HUES6 (cell line): ENCODE data around the gene UMODL1.

Experiments used
- H3K27ac ChIP-seq: 2 replicates; pipeline ENCODE4 v1.7.0; 2013; ENCODE audit warnings: low read depth, mild to moderate bottlenecking, low read length, inconsistent platforms
- H3K27me3 ChIP-seq: 2 replicates; pipeline ENCODE4 v1.6.1; 2013; ENCODE audit warnings: low read length; ENCODE audit not compliant: control insufficient read depth, insufficient read depth
- H3K36me3 ChIP-seq: 2 replicates; pipeline ENCODE4 v1.6.1; 2013; ENCODE audit warnings: low read length; ENCODE audit not compliant: control insufficient read depth, insufficient read depth
- H3K4me1 ChIP-seq: 2 replicates; pipeline ENCODE4 v1.6.1; 2013; ENCODE audit warnings: low read length; ENCODE audit not compliant: control insufficient read depth, insufficient read depth
- H3K4me3 ChIP-seq: 2 replicates; pipeline ENCODE4 v1.5.1; 2013; ENCODE audit warnings: low read depth, low read length
- H3K9ac ChIP-seq: one replicate; pipeline ENCODE4 v1.6.1; 2013; ENCODE audit warnings: mild to moderate bottlenecking, low read length
- H3K9me3 ChIP-seq: 2 replicates; pipeline ENCODE4 v1.6.1; 2013; ENCODE audit warnings: low read depth, low read length; ENCODE audit not compliant: control insufficient read depth, insufficient read depth

Gene UMODL1

GRCh38 chr21:42123219-42123908, 52.2 kb downstream of the UMODL1 start:
- peaks cover 41% of the 10 kb centered on the region for H3K4me1 ChIP-seq
- H3K9me3 ChIP-seq: no peaks in the 10 kb centered on the region
- no peaks in the 10 kb centered on the region for H3K36me3 ChIP-seq
- H3K9ac ChIP-seq: no peak overlapping the region
- no peak overlapping the region for H3K4me3 ChIP-seq
- H3K27ac ChIP-seq: no peak overlapping the region
- peaks cover 8% of the 10 kb centered on the region; the same call in 1 of the 2 replicates for H3K27me3 ChIP-seq

DNA sequence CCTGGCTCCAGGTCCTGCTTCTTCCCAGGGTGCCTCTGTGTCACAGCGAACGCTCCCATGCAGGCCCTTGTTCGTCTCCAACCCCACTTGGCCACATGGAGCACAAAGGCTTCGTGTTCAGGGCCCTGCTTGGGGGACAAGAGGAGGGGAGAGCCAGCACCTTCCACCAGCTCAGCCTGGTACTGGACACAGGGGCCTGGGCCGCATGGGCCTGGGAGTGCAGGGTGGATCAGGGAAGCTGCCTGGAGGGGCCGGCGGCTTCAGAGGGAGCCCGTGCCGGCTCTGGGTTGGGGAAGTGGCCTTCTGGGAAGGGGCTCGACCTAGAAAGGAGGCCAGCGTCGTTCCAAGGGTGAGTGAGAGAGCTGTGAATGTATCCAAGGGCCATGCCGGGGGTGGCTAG, 53.0 kb downstream of the UMODL1 start:
- Histone ChIP-seq H3K27ac (no peak overlapping the region), H3K4me3 (no peak overlapping the region), H3K9me3 (no peaks in the 10 kb centered on the region), H3K4me1 (peaks cover 39% of the 10 kb centered on the region), H3K27me3 (peaks cover 3% of the 10 kb centered on the region; the same call in 1 of the 2 replicates), H3K9ac (no peak overlapping the region), H3K36me3 (no peaks in the 10 kb centered on the region)

- H3K9ac ChIP-seq: no peak overlapping the region
- H3K27ac ChIP-seq: no peak overlapping the region
- no peaks in the 10 kb centered on the region for H3K27me3 ChIP-seq
- H3K4me1 ChIP-seq: peaks cover 34% of the 10 kb centered on the region
- H3K36me3 ChIP-seq: no peaks in the 10 kb centered on the region
- H3K4me3 ChIP-seq: no peak overlapping the region
- H3K9me3 ChIP-seq: no peaks in the 10 kb centered on the region
These were observed 53.9 kb downstream of the UMODL1 start for GRCh38 chr21:42124826-42125570.

DNA sequence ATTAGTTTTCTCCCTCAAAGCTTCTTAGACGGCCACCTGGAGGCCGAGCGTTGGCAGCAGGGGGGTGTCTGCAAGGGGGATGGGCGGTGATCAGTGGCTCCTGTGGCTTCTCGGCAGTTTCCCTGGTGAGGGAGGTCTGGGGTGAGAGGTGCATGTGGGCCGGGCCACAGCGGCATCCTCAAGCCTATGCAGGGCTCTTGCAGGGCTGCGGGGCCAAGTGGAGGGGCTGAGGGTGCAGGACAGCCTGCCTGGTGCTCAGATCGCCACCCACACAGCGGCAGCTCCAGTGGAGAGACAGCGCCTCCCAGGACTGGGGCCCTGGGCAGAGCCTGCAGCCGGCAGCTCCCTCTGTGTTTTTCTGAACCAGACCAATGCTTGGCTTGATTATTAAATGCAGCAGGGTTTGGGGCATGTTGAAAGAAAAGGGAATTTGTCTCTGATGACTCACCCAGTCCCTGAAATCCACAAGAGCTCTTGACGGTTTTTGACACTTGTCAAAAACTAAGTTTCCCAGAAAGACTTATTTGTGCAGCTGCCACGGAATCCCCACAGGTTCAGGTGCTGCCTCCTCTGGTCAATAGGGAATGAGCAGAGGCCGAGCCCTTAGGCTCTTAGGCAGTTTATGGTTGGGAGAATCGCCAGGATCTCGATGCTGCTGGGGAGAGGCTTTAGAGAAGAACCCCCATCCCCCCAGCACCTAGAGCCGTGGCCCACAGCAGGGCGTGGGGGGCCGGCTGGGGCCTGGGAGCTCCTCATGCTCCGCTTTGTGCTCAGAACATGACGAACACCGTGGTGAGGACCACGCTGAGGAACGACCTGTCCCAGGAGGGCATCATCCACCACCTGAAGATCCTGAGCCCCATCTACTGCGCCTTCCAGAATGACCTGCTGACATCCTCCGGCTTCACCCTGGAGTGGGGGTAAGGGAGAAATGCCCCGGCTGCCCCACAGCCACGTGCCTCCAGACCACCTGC, 54.7 kb downstream of the UMODL1 start:
- Histone ChIP-seq H3K27me3 (no peaks in the 10 kb centered on the region), H3K4me3 (no peak overlapping the region), H3K27ac (no peak overlapping the region), H3K36me3 (no peaks in the 10 kb centered on the region), H3K4me1 (peaks cover 25% of the 10 kb centered on the region), H3K9me3 (no peaks in the 10 kb centered on the region), H3K9ac (no peak overlapping the region)

DNA sequence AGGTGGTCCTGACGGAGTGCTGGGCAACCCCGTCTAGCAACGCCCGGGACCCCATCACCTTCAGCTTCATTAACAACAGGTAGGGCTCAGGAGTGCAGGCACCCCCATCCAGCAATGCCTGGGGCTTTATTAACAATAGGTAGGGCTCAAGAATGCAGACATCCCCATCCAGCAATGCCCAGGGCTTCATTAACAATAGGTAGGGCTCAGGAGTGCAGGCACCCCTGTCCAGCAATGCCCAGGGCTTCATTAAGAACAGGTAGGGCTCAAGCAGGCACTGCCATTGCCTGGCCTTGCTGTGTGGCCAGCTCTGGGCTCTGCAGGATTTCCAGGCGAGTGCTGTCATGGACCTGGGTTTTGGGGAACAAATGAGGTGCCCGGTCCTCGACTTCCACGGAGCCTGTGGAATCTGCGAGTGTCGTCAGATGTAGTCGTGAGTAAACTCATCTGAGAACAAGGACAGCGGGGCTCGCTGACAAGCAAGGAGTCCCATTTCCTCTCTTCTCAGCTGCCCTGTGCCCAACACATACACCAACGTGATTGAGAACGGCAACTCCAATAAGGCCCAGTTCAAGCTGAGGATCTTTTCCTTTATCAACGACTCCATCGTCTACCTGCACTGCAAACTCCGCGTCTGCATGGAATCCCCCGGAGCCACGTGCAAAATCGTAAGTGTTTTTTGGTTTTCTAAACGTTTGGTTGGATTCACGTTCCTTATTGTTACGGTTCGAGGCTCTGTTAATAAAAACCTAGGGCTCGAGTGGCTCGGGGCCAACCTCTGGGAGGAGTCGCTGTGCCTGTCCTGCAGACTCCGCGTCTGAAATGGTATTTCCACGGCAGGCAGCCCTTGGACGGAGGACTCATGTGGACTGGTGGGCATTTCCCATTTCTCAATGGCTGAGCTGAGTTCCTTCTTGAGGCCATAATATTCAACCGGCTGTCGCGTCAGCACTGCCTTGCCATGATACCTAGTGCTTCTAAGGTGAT, 56.3 kb downstream of the UMODL1 start:
- Histone ChIP-seq H3K9me3 (no peaks in the 10 kb centered on the region), H3K36me3 (no peaks in the 10 kb centered on the region), H3K27ac (no peak overlapping the region), H3K27me3 (no peaks in the 10 kb centered on the region), H3K4me1 (peaks cover 13% of the 10 kb centered on the region; the same call in 1 of the 2 replicates), H3K9ac (no peak overlapping the region), H3K4me3 (no peak overlapping the region)

DNA sequence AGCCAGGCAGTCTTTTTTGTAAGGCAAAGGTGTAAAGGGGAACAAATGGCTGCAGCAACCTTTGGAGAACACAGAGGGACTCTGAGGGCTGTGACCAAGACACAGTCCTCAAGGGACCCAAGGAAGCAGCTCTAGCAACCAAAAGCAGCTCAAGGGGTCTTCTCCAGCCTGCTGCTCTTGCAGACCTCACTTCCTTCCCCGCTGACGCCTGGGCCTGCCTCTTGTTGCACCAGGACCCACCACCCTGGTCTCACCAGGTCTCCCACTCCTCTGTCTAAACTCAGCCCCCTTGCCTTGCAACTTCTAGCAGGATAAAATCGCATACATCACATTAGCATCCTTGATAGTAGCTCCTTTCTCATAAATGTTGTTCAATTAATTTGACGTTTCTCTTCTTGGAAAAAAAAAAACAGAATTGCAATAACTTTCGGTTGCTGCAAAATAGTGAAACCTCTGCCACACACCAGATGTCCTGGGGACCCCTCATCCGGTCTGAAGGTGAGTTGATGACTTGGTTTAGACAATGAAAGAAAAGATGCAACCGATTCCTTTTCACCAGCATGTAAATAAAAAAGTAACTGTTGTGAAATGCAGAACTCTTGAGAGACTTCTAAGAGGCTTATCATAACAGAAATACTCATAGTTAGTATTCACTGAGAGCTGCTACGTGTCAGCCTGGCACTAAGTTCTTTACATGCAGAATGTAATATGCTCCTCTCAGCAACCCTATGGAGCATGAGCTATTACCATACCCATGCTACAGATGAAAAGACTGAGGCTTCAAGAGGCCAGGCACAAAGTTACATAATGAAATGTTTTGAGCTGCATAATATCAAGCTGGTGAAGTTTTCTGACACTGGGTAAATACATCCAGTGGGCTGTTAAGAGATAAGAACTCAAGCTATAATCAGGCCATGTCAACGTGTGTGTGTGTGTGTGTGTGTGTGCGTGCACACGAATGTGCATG, 58.5 kb downstream of the UMODL1 start:
- Histone ChIP-seq H3K4me3 (no peak overlapping the region), H3K4me1 (peaks cover 6% of the 10 kb centered on the region; the same call in 1 of the 2 replicates), H3K36me3 (no peaks in the 10 kb centered on the region), H3K9me3 (no peaks in the 10 kb centered on the region), H3K27me3 (no peaks in the 10 kb centered on the region), H3K9ac (peak overlapping the region; percentile 35), H3K27ac (no peak overlapping the region)

- no peak overlapping the region for H3K27ac ChIP-seq
- no peaks in the 10 kb centered on the region for H3K36me3 ChIP-seq
- H3K9ac ChIP-seq: no peak overlapping the region
- H3K27me3 ChIP-seq: no peaks in the 10 kb centered on the region
- no peaks in the 10 kb centered on the region for H3K9me3 ChIP-seq
- peaks cover 2% of the 10 kb centered on the region; the same call in 1 of the 2 replicates for H3K4me1 ChIP-seq
- no peak overlapping the region for H3K4me3 ChIP-seq
These were observed 59.3 kb downstream of the UMODL1 start for GRCh38 chr21:42130441-42130840.

DNA sequence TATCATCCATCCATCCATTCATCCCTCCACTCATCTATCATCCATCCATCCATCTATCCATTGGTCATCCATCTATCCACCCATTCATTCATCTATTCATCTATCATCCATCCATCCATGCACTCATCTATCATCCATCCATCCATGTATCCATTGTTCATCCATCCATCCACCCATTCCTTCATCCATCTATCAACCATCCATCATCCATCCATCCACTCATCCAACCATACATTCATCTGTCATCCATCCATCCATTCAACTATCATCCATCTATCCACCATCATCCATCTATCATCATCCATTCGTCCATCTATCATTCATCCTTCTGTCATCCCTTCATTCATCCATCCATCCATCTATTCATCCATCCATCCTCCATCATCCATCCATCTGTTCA, 61.1 kb downstream of the UMODL1 start:
- H3K9me3 ChIP-seq: no peaks in the 10 kb centered on the region
- H3K4me1 ChIP-seq: no peaks in the 10 kb centered on the region; the same call in 1 of the 2 replicates
- H3K9ac ChIP-seq: no peak overlapping the region
- no peak overlapping the region for H3K4me3 ChIP-seq
- H3K27ac ChIP-seq: no peak overlapping the region
- no peaks in the 10 kb centered on the region for H3K36me3 ChIP-seq
- no peaks in the 10 kb centered on the region for H3K27me3 ChIP-seq

- Histone ChIP-seq H3K9me3 (no peaks in the 10 kb centered on the region), H3K4me3 (no peak overlapping the region), H3K27me3 (no peaks in the 10 kb centered on the region)
These were observed 62.0 kb downstream of the UMODL1 start for GRCh38 chr21:42133131-42133530.

More at GRCh38 chr21:42133131-42133530, 62.0 kb downstream of the UMODL1 start:
- no peaks in the 10 kb centered on the region for H3K36me3 ChIP-seq
- no peak overlapping the region for H3K27ac ChIP-seq
- H3K9ac ChIP-seq: no peak overlapping the region
- H3K4me1 ChIP-seq: no peaks in the 10 kb centered on the region; the same call in 1 of the 2 replicates
